Spleen (tissue), 7 donors: ENCODE results near the gene SHLD1.
"Not testable (repeated sequence)": the region's sequence is repeated elsewhere in the genome, so short reads cannot be mapped to it uniquely, and the experiment has no call there.

Experiments
- POLR2A ChIP-seq, 3 donors: fragments of 450-650 bp; IDR thresholded peaks; one replicate each; pipeline ENCODE4 v1.5.1; 2017; ENCODE audit warnings: antibody characterized with exemption in 3 of 3, mild to moderate bottlenecking in 1 of 3
- POLR2AphosphoS5 ChIP-seq, 3 donors: sonication (generic); formaldehyde crosslinking; IDR thresholded peaks; one replicate each; pipeline ENCODE4 v1.5.1; 2017; ENCODE audit warnings: antibody characterized with exemption in 3 of 3
- TF ChIP-seq, protein P1 (sequence below), 11 experiments: fragments of 200-600 bp in 7 of 11; fragments of 450-650 bp in 4 of 11; sonication (generic) in 4 of 11; IDR thresholded peaks in 8 of 11; conservative IDR thresholded peaks in 3 of 11; 1 replicate in 7 of 11; 2 replicates in 4 of 11; pipeline versions ENCODE4 v1.4.0 to v1.8.0; 2016 to 2021; ENCODE audit warnings: antibody characterized with exemption in 11 of 11, inconsistent platforms in 4 of 11, mild to moderate bottlenecking in 1 of 11
- donor health status: DM: no; HTN: no; CAD: no; lungs with moderate emphysema.
- donor health status: DM: no; HTN: no; CAD: no.
- donor health status: DM: no; HTN: no; CAD: no.

GRCh38 chr20:5803754-5804303 is 53.6 kb downstream of the SHLD1 start:
- TF ChIP-seq, protein P1, sequence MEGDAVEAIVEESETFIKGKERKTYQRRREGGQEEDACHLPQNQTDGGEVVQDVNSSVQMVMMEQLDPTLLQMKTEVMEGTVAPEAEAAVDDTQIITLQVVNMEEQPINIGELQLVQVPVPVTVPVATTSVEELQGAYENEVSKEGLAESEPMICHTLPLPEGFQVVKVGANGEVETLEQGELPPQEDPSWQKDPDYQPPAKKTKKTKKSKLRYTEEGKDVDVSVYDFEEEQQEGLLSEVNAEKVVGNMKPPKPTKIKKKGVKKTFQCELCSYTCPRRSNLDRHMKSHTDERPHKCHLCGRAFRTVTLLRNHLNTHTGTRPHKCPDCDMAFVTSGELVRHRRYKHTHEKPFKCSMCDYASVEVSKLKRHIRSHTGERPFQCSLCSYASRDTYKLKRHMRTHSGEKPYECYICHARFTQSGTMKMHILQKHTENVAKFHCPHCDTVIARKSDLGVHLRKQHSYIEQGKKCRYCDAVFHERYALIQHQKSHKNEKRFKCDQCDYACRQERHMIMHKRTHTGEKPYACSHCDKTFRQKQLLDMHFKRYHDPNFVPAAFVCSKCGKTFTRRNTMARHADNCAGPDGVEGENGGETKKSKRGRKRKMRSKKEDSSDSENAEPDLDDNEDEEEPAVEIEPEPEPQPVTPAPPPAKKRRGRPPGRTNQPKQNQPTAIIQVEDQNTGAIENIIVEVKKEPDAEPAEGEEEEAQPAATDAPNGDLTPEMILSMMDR (IDR thresholded peaks at IDR 0.05 in 8 of 11, conservative IDR thresholded peaks at IDR 0.05 in 3 of 11), result not testable (repeated sequence)
- not testable (repeated sequence) for TF ChIP-seq POLR2A, POLR2AphosphoS5 (IDR thresholded peaks at IDR 0.05)
